ENCODE data around the gene SMG6.

DNA sequence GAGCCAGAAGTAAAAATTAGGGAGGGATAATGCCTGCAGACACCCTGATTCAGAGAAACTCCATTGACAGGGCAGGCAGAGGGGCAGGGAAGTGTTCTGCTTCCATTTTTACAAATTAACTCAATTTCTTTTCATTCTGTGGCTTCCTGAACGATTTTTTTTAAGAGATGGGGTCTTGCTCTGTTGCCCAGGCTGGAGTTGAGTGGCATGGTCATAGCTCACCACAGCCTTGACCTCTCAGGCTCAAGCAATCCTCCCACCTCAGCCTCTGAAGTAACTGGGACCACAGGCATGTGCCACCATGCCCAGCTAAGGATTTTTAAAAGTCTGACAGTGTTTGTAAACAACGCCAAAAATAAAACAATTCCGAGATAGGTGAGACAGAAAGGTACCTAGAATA is 99.8 kb downstream of the SMG6 start:
- TF ChIP-seq, protein P1, sequence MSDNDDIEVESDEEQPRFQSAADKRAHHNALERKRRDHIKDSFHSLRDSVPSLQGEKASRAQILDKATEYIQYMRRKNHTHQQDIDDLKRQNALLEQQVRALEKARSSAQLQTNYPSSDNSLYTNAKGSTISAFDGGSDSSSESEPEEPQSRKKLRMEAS (IDR thresholded peaks at IDR 0.05), result no peak
- TF ChIP-seq YY1 (IDR thresholded peaks at IDR 0.05; ENCODE audit: low read depth), result no peak
- no peak for TF ChIP-seq CREB1 (IDR thresholded peaks at IDR 0.05; ENCODE audit: low read depth)
- no peak for TF ChIP-seq EP300 (IDR thresholded peaks at IDR 0.05; ENCODE audit: borderline replicate concordance)
- TF ChIP-seq TEAD4 (IDR thresholded peaks at IDR 0.05), result no peak
- no peak for TF ChIP-seq RAD21 (IDR thresholded peaks at IDR 0.05; ENCODE audit: low read depth)
- no peak for TF ChIP-seq EGR1 (IDR thresholded peaks at IDR 0.05)

All from Ishikawa (cell line).